ENCODE results near the gene TSPAN18. TPM values are rescaled to one million over a fixed set of nuclear protein-coding genes. Genes with fewer than 3 reads are reported as not detected.

TSPAN18 gene
- total RNA-seq, 1 donor from 2014 or later, result 12.8 TPM

DNA sequence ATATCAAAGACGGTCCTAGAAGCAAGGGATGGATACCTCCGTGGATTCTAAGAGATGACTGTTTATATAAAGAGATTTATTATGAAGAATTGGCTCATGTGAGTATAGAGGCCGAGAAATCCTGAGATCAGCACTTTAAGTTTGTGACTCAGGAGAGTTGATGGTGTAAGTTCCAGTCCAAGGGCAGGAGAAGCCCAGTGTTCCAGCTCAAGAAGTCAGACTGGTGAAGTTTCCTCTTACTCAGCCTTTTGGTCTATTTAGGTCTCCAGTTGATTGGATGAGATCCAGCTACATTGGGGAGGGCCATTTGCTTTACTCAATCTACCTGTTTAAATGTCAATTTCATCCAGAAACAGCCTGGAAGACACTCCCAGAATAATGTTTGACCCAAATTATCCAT, 45.1 kb downstream of the TSPAN18 start:
- Histone ChIP-seq H3K9me3 (no peaks in the 10 kb centered on the region), H3K27ac (no peak overlapping the region), H3K36me3 (no peaks in the 10 kb centered on the region), H3K4me1 (peaks cover 32% of the 10 kb centered on the region), H3K27me3 (no peaks in the 10 kb centered on the region), H3K4me3 (no peak overlapping the region)
- no peak for DNase-seq (ENCODE audit: extremely low spot score in 2 of 2)
- intact Hi-C loops (cut with DNase I), result no loop called here
- TF ChIP-seq POLR2AphosphoS5 (IDR thresholded peaks at IDR 0.05; ENCODE audit: insufficient read depth in 1 of 2, low read depth in 1 of 2) (no peak), POLR2A (IDR thresholded peaks at IDR 0.05) (no peak), CTCF (IDR thresholded peaks at IDR 0.05) (no peak)

DNA sequence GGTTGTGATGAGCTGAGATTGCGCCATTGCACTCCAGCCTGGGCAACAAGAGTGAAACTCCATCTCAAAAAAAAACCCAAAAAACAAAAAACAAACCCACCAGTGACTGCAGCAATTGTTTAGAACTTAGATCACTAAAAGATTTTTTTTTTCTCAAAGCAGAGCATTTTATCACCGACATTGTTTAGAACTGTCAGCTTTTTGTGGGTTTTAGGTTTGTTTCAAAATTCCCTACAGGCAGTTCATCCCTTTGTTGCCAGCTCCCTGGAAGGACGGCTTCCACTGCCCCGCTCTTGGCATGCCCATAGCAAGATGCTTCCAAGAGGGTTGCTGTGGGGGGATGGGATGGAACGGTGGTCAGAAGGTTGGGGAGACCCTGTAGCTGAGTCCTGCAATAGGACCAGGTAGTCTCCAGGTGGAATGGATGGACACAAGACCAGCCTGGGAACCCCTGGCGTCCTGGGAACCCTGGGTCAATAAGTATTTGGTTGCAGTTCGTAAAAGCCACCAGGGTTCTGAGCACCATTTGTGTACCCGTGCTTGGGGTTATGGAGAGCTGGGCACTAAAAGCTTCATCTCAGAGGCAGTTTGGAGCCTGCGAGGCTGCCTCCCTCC, 46.7 kb downstream of the TSPAN18 start:
- intact Hi-C loops (cut with DNase I), result no loop called here
- Histone ChIP-seq H3K27ac (peak overlapping the region; percentile 31), H3K27me3 (no peaks in the 10 kb centered on the region), H3K36me3 (no peaks in the 10 kb centered on the region), H3K9me3 (no peaks in the 10 kb centered on the region), H3K4me3 (no peak overlapping the region), H3K4me1 (peaks cover 24% of the 10 kb centered on the region)
- DNase-seq (ENCODE audit: extremely low spot score in 2 of 2), result no peak
- TF ChIP-seq CTCF (IDR thresholded peaks at IDR 0.05) (no peak), POLR2AphosphoS5 (IDR thresholded peaks at IDR 0.05; ENCODE audit: insufficient read depth in 1 of 2, low read depth in 1 of 2) (no peak), POLR2A (IDR thresholded peaks at IDR 0.05) (no peak)

DNA sequence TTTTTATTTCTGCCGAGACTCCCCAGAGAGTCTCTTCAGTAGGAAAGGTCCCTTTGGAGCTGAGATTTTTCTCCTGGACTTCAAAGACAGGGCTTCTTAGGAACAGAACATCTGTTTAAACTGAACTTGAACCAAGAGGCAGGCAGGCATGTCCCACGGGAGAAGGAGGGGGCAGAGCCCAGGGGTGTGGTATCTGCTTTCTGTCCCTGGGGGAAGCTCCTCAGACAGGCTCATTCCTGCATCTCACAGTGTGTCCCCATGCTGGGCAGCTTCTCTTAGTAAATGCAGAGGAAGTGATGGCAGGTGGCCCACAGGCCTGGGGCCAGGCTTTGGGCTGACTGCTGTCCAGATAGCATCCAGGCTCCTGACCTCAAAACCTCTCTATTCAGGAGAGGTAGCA, 47.3 kb downstream of the TSPAN18 start:
- no peaks in the 10 kb centered on the region for H3K27me3 ChIP-seq
- no peak for DNase-seq (ENCODE audit: extremely low spot score in 2 of 2)
- no peak for TF ChIP-seq CTCF (IDR thresholded peaks at IDR 0.05)
- TF ChIP-seq POLR2AphosphoS5 (IDR thresholded peaks at IDR 0.05; ENCODE audit: insufficient read depth in 1 of 2, low read depth in 1 of 2), result no peak
- no peak for TF ChIP-seq POLR2A (IDR thresholded peaks at IDR 0.05)
- H3K4me1 ChIP-seq, result peaks cover 24% of the 10 kb centered on the region
- no peaks in the 10 kb centered on the region for H3K36me3 ChIP-seq
- intact Hi-C loops (cut with DNase I), result no loop called here
- peak overlapping the region; percentile 31 for H3K27ac ChIP-seq
- H3K9me3 ChIP-seq, result no peaks in the 10 kb centered on the region
- H3K4me3 ChIP-seq, result no peak overlapping the region

- Histone ChIP-seq H3K27me3 (no peaks in the 10 kb centered on the region), H3K9me3 (no peaks in the 10 kb centered on the region), H3K27ac (peak overlapping the region; percentile 31), H3K4me3 (no peak overlapping the region), H3K36me3 (no peaks in the 10 kb centered on the region), H3K4me1 (peaks cover 24% of the 10 kb centered on the region)
- intact Hi-C loops (cut with DNase I), result no loop called here
- TF ChIP-seq POLR2A (IDR thresholded peaks at IDR 0.05), result no peak
- DNase-seq (ENCODE audit: extremely low spot score in 2 of 2), result no peak
Observed at GRCh38 chr11:44774731-44775130, 48.0 kb downstream of the TSPAN18 start.

DNA sequence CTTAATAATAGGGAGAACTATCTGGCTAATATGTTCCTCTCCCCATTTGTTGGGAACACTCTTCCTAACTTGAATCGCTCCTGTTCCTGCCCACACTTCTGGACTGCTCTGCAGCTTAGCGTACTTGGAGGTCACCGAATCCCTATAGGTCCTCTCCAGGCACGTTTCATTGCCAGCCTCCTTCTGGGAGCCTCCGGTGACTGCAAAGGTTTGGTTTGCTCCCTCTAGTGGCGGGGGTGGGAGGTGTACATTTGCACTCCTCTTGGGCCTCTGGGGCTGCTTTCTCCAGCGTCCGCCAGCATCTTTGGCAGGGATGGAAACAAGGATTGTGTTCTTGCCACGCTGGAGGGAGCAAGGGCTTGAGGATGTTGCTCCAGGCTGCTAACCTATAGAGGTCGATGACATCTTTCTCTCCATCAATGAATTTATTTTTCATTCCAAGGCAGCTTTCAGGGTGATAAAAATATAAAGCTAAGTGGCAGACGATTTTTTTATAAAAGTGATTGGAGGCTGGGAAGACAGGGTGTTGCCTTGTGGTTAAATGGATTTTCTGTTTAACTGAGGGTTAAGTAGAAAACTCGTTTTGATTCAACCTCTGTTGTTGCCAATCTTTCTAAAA, 48.7 kb downstream of the TSPAN18 start:
- intact Hi-C loops (cut with DNase I), result no loop called here
- Histone ChIP-seq H3K27ac (no peak overlapping the region), H3K9me3 (no peaks in the 10 kb centered on the region), H3K4me3 (no peak overlapping the region), H3K4me1 (peaks cover 24% of the 10 kb centered on the region), H3K27me3 (no peaks in the 10 kb centered on the region), H3K36me3 (no peaks in the 10 kb centered on the region)
- DNase-seq (ENCODE audit: extremely low spot score in 2 of 2), result no peak
- TF ChIP-seq CTCF (IDR thresholded peaks at IDR 0.05) (peak in 2 of 3 experiments; percentile 24 to 42), POLR2AphosphoS5 (IDR thresholded peaks at IDR 0.05; ENCODE audit: insufficient read depth in 1 of 2, low read depth in 1 of 2) (no peak)

Data from vagina (tissue), 2 donors.